ENCODE measurements around the gene SLC9A2. TPM values are rescaled to one million over a fixed set of nuclear protein-coding genes. Genes with fewer than 3 reads are reported as not detected.

SLC9A2 gene
- total RNA-seq, 4 donors from 2014 or later: 2.5 to 7.4 (median 5.6) TPM

DNA sequence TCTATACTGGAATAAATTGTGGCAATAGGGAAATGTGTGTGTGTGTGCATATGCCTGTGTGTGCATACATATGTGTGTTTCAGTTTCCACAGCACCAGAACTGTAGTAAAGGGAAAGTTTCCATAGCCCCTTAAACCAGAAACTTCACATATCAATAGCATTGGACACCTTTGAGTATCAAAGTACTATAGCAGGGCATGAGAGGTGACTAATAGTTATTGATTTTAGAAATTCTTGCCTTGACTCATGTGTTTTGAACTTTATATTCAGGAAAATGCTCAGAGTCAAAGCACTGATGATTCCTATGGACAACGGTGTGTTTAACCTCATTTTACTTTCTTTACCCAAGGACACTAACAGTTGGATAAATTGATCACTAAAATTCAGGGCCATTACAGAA, 50.0 kb downstream of the SLC9A2 start:
- no peaks in the 10 kb centered on the region for H3K27me3 ChIP-seq
- H3K27ac ChIP-seq: no peak overlapping the region
- in situ Hi-C loops (cut with MboI; ENCODE audit: low sequenced_read_pairs in 4 of 4) (no loop called here), intact Hi-C loops (cut with DNase I; ENCODE audit: low total_unique reads) (no loop called here)
- H3K4me3 ChIP-seq: no peak overlapping the region
- no peak for ATAC-seq
- no peaks in the 10 kb centered on the region for H3K9me3 ChIP-seq
- no peak for DNase-seq
- peaks cover 7 to 15% of the 10 kb centered on the region in 2 donors for H3K4me1 ChIP-seq
- H3K36me3 ChIP-seq: no peaks in the 10 kb centered on the region
- TF ChIP-seq, protein P1, sequence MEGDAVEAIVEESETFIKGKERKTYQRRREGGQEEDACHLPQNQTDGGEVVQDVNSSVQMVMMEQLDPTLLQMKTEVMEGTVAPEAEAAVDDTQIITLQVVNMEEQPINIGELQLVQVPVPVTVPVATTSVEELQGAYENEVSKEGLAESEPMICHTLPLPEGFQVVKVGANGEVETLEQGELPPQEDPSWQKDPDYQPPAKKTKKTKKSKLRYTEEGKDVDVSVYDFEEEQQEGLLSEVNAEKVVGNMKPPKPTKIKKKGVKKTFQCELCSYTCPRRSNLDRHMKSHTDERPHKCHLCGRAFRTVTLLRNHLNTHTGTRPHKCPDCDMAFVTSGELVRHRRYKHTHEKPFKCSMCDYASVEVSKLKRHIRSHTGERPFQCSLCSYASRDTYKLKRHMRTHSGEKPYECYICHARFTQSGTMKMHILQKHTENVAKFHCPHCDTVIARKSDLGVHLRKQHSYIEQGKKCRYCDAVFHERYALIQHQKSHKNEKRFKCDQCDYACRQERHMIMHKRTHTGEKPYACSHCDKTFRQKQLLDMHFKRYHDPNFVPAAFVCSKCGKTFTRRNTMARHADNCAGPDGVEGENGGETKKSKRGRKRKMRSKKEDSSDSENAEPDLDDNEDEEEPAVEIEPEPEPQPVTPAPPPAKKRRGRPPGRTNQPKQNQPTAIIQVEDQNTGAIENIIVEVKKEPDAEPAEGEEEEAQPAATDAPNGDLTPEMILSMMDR (IDR thresholded peaks at IDR 0.05 in 4 of 5, conservative IDR thresholded peaks at IDR 0.05 in 1 of 5): no peak
- no peak for TF ChIP-seq POLR2A (IDR thresholded peaks at IDR 0.05)

DNA sequence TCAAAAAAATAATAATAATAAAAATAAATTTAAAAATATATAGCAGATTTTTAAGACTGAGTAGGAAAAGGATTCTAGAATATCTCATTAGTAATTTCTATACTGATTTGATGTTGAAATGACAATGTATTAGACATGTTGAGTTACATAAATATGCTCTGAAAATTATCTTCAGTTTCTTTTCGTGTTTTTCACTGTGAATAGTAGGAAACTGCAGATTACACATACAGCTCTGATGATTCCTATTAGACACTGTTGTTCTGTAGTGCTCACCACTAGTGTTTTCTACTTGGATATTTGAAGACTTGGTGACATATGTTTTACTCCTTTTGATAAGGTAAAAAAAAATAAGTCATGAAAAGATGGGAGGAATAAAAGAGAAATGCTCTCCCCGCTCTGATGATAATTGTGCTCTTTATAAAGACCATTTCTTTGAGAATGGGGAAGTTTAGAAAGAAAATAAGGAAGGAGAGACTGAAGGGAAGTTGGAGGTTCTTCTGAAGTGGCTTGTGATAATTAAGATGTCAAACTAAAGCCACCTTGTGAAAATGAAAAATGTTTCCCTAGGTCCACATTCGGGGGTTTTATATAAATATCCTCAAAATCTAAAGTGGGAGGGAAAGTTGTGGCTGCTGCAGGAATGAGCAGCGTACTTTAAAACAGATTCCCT, 52.9 kb downstream of the SLC9A2 start:
- no peak overlapping the region for H3K4me3 ChIP-seq
- H3K4me1 ChIP-seq: peaks cover 7 to 10% of the 10 kb centered on the region in 2 donors
- in situ Hi-C loops (cut with MboI; ENCODE audit: low sequenced_read_pairs in 4 of 4) (no loop called here), intact Hi-C loops (cut with DNase I; ENCODE audit: low total_unique reads) (no loop called here)
- DNase-seq: no peak
- H3K27me3 ChIP-seq: no peaks in the 10 kb centered on the region
- no peaks in the 10 kb centered on the region for H3K9me3 ChIP-seq
- no peak for TF ChIP-seq POLR2A (IDR thresholded peaks at IDR 0.05)
- ATAC-seq: no peak
- no peak overlapping the region for H3K27ac ChIP-seq
- H3K36me3 ChIP-seq: no peaks in the 10 kb centered on the region

DNA sequence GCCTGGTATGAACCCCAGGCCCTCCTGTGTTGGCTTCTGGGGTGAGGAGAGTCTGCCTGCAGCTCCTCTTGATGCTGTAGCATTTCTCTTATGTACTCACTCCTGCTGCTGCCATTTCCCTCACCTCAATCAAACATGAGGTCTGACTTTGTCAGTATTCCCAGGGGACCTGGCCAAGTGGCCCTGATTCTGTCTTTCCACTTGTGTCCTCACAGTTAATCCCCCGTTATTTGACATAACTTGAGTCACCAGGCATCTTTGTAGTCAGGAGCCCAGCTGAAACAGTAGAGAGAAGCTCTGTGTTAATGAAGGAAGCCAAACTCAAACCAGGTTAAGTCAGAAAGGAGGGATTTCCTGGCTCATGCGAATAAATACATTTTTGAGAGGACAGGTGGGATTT, 55.0 kb downstream of the SLC9A2 start:
- no peak for TF ChIP-seq POLR2A (IDR thresholded peaks at IDR 0.05)
- TF ChIP-seq, protein P1 (IDR thresholded peaks at IDR 0.05 in 4 of 5, conservative IDR thresholded peaks at IDR 0.05 in 1 of 5): no peak
- no peak overlapping the region for H3K4me3 ChIP-seq
- DNase-seq (no peak), ATAC-seq (no peak)
- in situ Hi-C loops (cut with MboI; ENCODE audit: low sequenced_read_pairs in 4 of 4) (no loop called here), intact Hi-C loops (cut with DNase I; ENCODE audit: low total_unique reads) (no loop called here)
- no peaks in the 10 kb centered on the region for H3K36me3 ChIP-seq
- no peaks in the 10 kb centered on the region for H3K27me3 ChIP-seq
- H3K9me3 ChIP-seq: no peaks in the 10 kb centered on the region
- no peak overlapping the region for H3K27ac ChIP-seq
- H3K4me1 ChIP-seq: no peaks in the 10 kb centered on the region

DNA sequence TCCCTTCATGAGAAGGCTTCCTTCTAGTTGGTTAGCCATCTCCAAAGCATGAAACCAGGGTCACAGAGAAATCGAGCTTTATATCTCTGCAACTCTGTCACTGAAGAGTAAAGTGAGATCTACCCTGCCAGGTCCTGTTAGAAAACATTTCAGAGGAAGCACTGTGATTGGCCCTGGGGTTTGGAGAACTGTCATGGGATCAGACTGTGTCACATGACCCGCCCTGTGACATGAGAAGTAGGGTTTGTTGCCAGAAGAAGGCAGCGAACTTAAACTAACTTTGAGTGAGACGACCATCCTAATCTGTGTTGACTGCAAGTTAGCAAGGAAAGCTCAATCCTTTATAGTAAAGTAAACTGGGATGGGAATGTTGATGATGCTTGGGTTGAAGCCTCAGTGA, 55.5 kb downstream of the SLC9A2 start:
- TF ChIP-seq, protein P1 (IDR thresholded peaks at IDR 0.05 in 4 of 5, conservative IDR thresholded peaks at IDR 0.05 in 1 of 5): no peak
- no peak for TF ChIP-seq POLR2A (IDR thresholded peaks at IDR 0.05)

DNA sequence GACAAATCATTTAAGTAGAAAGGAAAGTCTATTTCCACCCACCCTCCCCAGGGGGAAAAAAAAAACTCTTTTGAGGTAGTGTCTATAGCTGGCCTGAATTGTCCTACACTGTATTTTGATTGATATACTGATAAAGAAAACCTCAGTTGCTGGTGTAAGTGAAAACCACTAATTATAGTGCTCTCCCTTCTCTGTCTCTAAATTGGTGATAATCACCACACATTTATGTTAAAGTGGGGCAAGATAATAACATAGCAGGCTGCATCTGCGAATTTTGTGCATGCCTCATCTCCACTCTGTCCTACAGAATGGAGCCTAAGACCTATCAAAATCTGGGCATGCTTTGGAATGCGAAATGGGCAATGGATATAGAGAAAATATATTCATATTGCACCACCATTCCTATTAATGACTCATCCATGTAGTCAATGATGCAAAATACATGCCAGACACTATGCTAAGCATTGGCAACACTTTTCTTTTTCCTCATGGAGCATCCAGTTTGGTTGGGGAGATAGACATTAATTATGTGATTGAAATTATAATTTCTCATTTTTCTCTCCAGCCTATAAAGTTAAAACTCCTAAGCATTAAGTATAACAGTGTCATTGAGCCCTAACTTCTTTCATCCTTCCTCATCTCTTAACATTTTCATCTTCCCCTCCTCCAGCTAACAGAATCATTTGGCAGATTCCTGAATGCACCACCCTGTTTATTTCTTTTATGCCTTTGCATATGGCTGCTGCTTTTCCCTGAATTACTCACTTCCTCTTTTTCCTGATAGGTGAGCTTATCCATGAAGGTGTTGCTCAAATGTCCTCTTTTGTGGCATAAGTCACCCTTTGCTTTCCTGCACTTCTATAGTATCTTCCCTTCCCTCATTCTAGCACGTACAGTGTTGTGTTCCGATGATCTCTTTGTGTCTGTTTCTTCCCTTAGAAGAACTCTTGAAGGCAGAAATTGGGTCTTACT, 58.2 kb downstream of the SLC9A2 start:
- Histone ChIP-seq H3K27me3 (no peaks in the 10 kb centered on the region), H3K36me3 (no peaks in the 10 kb centered on the region), H3K9me3 (no peaks in the 10 kb centered on the region), H3K27ac (no peak overlapping the region), H3K4me1 (no peaks in the 10 kb centered on the region), H3K4me3 (no peak overlapping the region)
- ATAC-seq (no peak), DNase-seq (no peak)
- intact Hi-C loops (cut with DNase I; ENCODE audit: low total_unique reads): no loop called here
- in situ Hi-C loops (cut with MboI; ENCODE audit: low sequenced_read_pairs in 4 of 4): no loop called here
- no peak for TF ChIP-seq POLR2A (IDR thresholded peaks at IDR 0.05)
- TF ChIP-seq, protein P1 (IDR thresholded peaks at IDR 0.05 in 4 of 5, conservative IDR thresholded peaks at IDR 0.05 in 1 of 5): no peak

More for the DNA sequence above, 55.5 kb downstream of the SLC9A2 start:
- intact Hi-C loops (cut with DNase I; ENCODE audit: low total_unique reads): no loop called here
- Histone ChIP-seq H3K4me1 (no peaks in the 10 kb centered on the region), H3K9me3 (no peaks in the 10 kb centered on the region), H3K4me3 (no peak overlapping the region), H3K27me3 (no peaks in the 10 kb centered on the region), H3K27ac (no peak overlapping the region), H3K36me3 (no peaks in the 10 kb centered on the region)
- no peak for DNase-seq
- ATAC-seq: no peak
- in situ Hi-C loops (cut with MboI; ENCODE audit: low sequenced_read_pairs in 4 of 4): no loop called here

Data from gastrocnemius medialis (tissue), 4 donors.